OCI-LY1 (cell line): Measurements from ENCODE around the gene CBR3.

Experiments
- EZH2 ChIP-seq: fragments of 200-600 bp; sonication (generic), shearing (Covaris generic); IDR thresholded peaks from 2 replicates; pipeline ENCODE4 v1.8.0; 2017; ENCODE audit warnings: borderline replicate concordance, mixed run types, mild to moderate bottlenecking, antibody characterized with exemption, low read length, moderate library complexity, mixed read lengths
- TF ChIP-seq, protein P1 (sequence below): fragments of 200-600 bp; sonication (generic), shearing (Covaris generic); IDR thresholded peaks from 2 replicates; pipeline ENCODE4 v1.5.1; 2017; ENCODE audit warnings: mild to moderate bottlenecking, antibody characterized with exemption, low read length, moderate library complexity, mixed read lengths

DNA sequence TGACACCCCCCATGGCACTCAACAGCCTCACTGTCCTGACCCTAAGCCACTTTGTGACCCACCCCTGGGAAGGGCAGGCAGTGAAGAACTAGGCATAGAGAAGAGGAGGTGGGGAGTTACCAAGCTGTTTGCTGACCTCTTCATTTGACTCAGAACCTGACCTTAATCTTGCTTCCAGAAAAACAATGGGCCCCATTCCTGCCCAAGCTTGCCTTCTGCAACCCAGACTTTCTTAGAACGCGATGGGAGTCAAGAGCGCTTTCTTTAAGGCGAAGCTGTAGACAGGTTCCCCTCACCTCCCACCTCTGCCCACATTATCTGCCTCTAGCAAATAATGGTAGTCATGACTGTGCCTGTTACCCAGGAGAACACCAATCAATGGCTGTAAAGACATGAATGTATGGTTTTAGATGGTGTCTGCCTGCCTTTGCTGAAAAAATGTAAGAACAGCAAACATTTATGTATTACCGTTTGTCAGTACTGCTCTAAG, 8.2 kb upstream of the CBR3 start:
- TF ChIP-seq, protein P1, sequence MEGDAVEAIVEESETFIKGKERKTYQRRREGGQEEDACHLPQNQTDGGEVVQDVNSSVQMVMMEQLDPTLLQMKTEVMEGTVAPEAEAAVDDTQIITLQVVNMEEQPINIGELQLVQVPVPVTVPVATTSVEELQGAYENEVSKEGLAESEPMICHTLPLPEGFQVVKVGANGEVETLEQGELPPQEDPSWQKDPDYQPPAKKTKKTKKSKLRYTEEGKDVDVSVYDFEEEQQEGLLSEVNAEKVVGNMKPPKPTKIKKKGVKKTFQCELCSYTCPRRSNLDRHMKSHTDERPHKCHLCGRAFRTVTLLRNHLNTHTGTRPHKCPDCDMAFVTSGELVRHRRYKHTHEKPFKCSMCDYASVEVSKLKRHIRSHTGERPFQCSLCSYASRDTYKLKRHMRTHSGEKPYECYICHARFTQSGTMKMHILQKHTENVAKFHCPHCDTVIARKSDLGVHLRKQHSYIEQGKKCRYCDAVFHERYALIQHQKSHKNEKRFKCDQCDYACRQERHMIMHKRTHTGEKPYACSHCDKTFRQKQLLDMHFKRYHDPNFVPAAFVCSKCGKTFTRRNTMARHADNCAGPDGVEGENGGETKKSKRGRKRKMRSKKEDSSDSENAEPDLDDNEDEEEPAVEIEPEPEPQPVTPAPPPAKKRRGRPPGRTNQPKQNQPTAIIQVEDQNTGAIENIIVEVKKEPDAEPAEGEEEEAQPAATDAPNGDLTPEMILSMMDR = no peak
- no peak for TF ChIP-seq EZH2
